ENCODE results near the gene HSPB2.

The HSPB2 gene

GRCh38 chr11:111938687-111939160 is 26.2 kb downstream of the HSPB2 start:
- DNase-seq (peak; percentile 46), ATAC-seq (peak; percentile 72)

GRCh38 chr11:111939836-111940604 is 27.5 kb downstream of the HSPB2 start:
- DNase-seq (no peak), ATAC-seq (no peak)

GRCh38 chr11:111941963-111942362 is 29.4 kb downstream of the HSPB2 start:
- ATAC-seq: no peak
- no peak for DNase-seq

GRCh38 chr11:111942829-111943228 is 30.3 kb downstream of the HSPB2 start:
- no peak for ATAC-seq
- no peak for DNase-seq

GRCh38 chr11:111944139-111944538 is 31.6 kb downstream of the HSPB2 start:
- ATAC-seq (no peak), DNase-seq (no peak)

GRCh38 chr11:111944651-111945051 is 32.1 kb downstream of the HSPB2 start:
- ATAC-seq (peak; percentile 94), DNase-seq (no peak)

GRCh38 chr11:111945198-111945597 is 32.7 kb downstream of the HSPB2 start:
- DNase-seq (no peak), ATAC-seq (no peak)

GRCh38 chr11:111946499-111946898 is 34.0 kb downstream of the HSPB2 start:
- ATAC-seq (no peak), DNase-seq (no peak)

GRCh38 chr11:111947143-111947542 is 34.6 kb downstream of the HSPB2 start:
- ATAC-seq (no peak), DNase-seq (no peak)

GRCh38 chr11:111949519-111950426 is 37.2 kb downstream of the HSPB2 start:
- no peak for ATAC-seq

GRCh38 chr11:111951565-111951964 is 39.0 kb downstream of the HSPB2 start:
- DNase-seq: no peak
- ATAC-seq: no peak

More at GRCh38 chr11:111949519-111950426, 37.2 kb downstream of the HSPB2 start:
- DNase-seq: no peak

- DNase-seq: no peak
- ATAC-seq: no peak
Observed at GRCh38 chr11:111954154-111954553, 41.6 kb downstream of the HSPB2 start.

- ATAC-seq: peak; percentile 36
- no peak for DNase-seq
Observed at GRCh38 chr11:111957663-111958444, 45.3 kb downstream of the HSPB2 start.

- ATAC-seq (no peak), DNase-seq (no peak)
Observed at GRCh38 chr11:111960916-111961315, 48.4 kb downstream of the HSPB2 start.

GRCh38 chr11:111961389-111962300 is 49.1 kb downstream of the HSPB2 start:
- no peak for DNase-seq
- ATAC-seq: no peak
